EL (cell line): ENCODE results near the gene GPR171.
"Not testable (repeated sequence)": the region's sequence is repeated elsewhere in the genome, so short reads cannot be mapped to it uniquely, and the experiment has no call there.

Source experiments
- DNase-seq: peaks from one replicate; pipeline ENCODE4 v3.0.0-alpha.2; 2016

GPR171 gene, protein sequence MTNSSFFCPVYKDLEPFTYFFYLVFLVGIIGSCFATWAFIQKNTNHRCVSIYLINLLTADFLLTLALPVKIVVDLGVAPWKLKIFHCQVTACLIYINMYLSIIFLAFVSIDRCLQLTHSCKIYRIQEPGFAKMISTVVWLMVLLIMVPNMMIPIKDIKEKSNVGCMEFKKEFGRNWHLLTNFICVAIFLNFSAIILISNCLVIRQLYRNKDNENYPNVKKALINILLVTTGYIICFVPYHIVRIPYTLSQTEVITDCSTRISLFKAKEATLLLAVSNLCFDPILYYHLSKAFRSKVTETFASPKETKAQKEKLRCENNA

GRCh38 chr3:151203051-151203420 is at the start of gene GPR171:
TSS of gene GPR171 (minus strand) at chr3:151203216. CDS start at chr3:151199386, 3,830 bp downstream.
- no peak for DNase-seq

- DNase-seq = no peak
Observed at GRCh38 chr3:151248772-151249337, 45.8 kb upstream of the GPR171 start.

- DNase-seq = not testable (repeated sequence)
Observed at GRCh38 chr3:151242006-151242405, 39.0 kb upstream of the GPR171 start.

DNA sequence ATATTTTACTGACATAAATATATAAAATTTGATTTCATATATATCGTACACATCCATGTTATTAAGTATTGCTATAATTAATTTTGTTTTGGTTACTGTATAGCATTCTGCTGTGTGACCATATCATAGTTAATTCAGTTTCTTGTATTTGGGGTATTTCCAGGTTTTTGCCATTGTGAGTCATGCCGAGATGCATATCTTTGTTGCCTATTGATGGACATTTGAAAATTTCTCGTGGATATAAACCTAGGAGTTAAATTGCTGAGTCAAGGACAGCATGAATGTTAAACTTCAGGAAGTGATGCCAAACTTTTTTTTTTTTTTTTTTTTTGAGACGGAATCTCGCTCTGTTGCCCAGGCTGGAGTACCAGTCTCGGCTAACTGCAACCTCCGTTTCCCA is 33.7 kb upstream of the GPR171 start:
- DNase-seq = peak; percentile 13

- no peak for DNase-seq
Observed at GRCh38 chr3:151236316-151236715, 33.3 kb upstream of the GPR171 start.

DNA sequence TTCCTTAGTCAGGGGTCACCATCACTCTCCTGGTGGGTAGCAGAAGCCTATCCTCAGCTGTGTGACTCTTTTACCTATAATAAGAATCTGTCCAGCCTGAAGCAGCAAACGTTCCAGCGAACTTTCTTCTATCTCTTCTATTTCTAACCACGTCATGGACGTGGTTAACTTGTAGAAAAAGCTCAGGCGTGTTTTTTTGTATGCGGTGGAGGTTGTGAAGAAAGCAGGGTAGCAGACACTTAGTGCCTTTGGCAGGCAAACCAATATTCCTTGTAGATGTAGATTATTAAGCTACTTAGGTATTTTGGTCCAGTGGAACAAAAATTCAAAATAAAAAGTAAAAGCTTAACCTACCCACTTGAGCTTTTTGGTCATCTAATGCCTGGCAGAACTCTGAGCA is 31.8 kb upstream of the GPR171 start:
- no peak for DNase-seq

GRCh38 chr3:151232991-151233390 is 30.0 kb upstream of the GPR171 start:
- DNase-seq = no peak

- DNase-seq = not testable (repeated sequence)
Observed at GRCh38 chr3:151232403-151232802, 29.4 kb upstream of the GPR171 start.

GRCh38 chr3:151230646-151231045 is 27.6 kb upstream of the GPR171 start:
- no peak for DNase-seq

- peak; percentile 51 for DNase-seq
Observed at GRCh38 chr3:151228666-151229040, 25.6 kb upstream of the GPR171 start.

DNA sequence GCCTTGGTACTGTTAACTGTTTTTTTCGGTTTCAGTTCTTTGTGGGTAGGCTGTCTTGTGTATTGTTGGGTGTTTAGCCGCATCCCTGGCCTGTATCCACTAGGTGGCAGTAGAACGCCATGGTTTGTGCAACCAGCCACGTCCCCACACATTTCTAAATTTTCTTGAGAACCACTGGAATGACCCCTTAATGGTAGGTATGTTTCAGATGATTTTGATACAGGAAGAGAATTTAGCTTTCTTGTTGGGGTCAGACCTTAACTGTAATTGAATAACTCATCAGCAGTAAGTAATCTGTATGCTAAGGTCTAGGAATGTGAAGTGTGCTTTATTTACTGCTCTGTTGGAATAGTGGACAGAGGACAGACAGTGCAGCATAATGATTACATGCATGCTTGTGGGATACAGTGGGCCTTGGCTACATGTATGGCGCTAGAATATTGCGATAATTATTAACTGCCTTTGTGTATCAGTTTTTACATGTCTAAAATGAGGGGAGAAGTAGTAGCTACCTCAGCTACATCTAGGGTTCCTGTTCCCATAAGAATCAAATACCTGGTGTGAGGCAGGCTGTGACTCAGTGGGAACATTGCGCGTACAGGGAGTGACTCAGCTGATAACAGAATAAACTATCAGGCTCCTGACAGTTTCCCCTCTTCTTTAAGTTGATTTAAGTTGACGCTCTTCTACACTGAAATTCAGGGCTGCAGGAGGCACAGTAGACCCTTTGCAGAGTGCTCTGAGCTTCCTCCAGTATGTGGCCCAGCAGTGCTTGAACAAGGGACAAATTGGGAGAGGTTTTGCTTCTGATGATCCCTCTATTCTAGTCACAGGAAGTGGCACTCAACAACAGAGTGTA is 25.0 kb upstream of the GPR171 start:
- DNase-seq = peak; percentile 81

- DNase-seq = peak; percentile 8
Observed at GRCh38 chr3:151227266-151227806, 24.3 kb upstream of the GPR171 start.

DNA sequence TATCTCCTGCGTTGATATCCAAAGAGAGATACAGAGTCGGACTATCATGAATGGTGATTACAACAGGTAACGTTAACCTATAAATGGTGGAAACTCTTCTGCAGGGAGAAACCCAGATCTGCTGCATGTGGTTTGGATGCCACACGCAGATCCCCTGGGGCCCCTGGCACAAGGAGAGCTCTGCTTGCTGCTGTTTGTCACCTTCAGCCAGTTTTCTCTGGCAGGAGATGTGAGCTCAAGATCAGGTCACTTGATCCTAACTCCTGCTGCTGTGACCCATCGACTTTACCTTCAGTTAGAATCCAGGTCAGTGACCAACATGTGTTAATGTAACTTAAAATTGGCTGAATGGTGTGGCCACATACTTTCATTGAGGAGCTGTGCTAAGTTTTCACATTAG is 23.8 kb upstream of the GPR171 start:
- no peak for DNase-seq

- peak; percentile 86 for DNase-seq
Observed at GRCh38 chr3:151226088-151226563, 23.1 kb upstream of the GPR171 start.

- DNase-seq = no peak
Observed at GRCh38 chr3:151225040-151225975, 22.3 kb upstream of the GPR171 start.

GRCh38 chr3:151224268-151224866 is 21.4 kb upstream of the GPR171 start:
- DNase-seq = no peak

- peak; percentile 82 for DNase-seq
Observed at GRCh38 chr3:151219056-151219455, 16.0 kb upstream of the GPR171 start.

- DNase-seq = no peak
Observed at GRCh38 chr3:151218136-151218535, 15.1 kb upstream of the GPR171 start.

GRCh38 chr3:151216641-151217607 is 13.9 kb upstream of the GPR171 start:
- no peak for DNase-seq

DNA sequence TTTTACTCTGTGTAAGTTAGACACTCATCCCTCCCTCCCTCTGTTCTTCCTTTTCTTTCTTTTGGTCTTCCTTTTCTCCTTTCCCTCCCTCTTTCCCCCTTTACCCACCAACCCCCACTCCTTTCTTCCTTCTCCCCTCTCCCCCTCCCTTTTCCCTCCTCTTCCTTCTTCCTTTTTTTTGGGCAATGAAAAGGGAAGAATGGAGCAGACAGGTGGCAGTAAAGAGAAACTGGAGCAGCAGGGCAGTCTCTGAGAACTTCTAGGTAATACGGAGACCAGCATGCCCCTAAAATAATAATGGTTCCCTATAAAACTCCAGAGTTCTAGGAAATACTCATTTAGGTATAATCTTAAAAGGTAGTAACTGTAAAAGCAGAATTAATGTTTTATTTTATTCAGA is 11.4 kb upstream of the GPR171 start:
- DNase-seq = no peak

- no peak for DNase-seq
Observed at GRCh38 chr3:151213881-151214280, 10.9 kb upstream of the GPR171 start.
